Thymus (tissue), 11 donors: Measurements from ENCODE around the gene BST1. TPM values are rescaled to one million over a fixed set of nuclear protein-coding genes. Genes with fewer than 3 reads are reported as not detected.
"Not testable (repeated sequence)": the region's sequence is repeated elsewhere in the genome, so short reads cannot be mapped to it uniquely, and the experiment has no call there.

Experiments
- DNase-seq, 9 donors: peaks; one replicate each; pipeline ENCODE4 v3.0.0-alpha.2; 2013; ENCODE audit warnings: low spot score in 9 of 9, low read depth in 6 of 9, missing footprints in 1 of 9
- H3K27ac ChIP-seq, 2 donors: one replicate each; pipeline ENCODE4 v1.5.1; 2013; ENCODE audit warnings: control low read depth in 1 of 2, low read depth in 1 of 2, low read length in 1 of 2, mild to moderate bottlenecking in 1 of 2, moderate library complexity in 1 of 2
- H3K27me3 ChIP-seq, 2 donors: one replicate each; pipeline ENCODE4 v1.5.1; 2013; ENCODE audit warnings: low read length in 1 of 2; ENCODE audit not compliant: control insufficient read depth in 2 of 2, insufficient read depth in 1 of 2
- H3K36me3 ChIP-seq, 2 donors: one replicate each; pipeline ENCODE4 v1.5.1; 2013; ENCODE audit warnings: low read length in 1 of 2, mild to moderate bottlenecking in 1 of 2, moderate library complexity in 1 of 2; ENCODE audit not compliant: control insufficient read depth in 2 of 2, insufficient read depth in 2 of 2
- H3K4me1 ChIP-seq, 2 donors: one replicate each; pipeline ENCODE4 v1.5.1; 2013; ENCODE audit warnings: low read length in 2 of 2; ENCODE audit not compliant: control insufficient read depth in 2 of 2, insufficient read depth in 2 of 2
- H3K4me3 ChIP-seq, 2 donors: one replicate each; pipeline ENCODE4 v1.5.1; 2013; ENCODE audit warnings: low read length in 2 of 2, control low read depth in 1 of 2, mild to moderate bottlenecking in 1 of 2
- H3K9me3 ChIP-seq, 2 donors: one replicate each; pipeline ENCODE4 v1.5.1; 2013; ENCODE audit warnings: low read length in 1 of 2, mild to moderate bottlenecking in 1 of 2; ENCODE audit not compliant: control insufficient read depth in 2 of 2, insufficient read depth in 1 of 2
- WGBS: extraction: QIAGEN DNeasy Blood & Tissue Kit; methylation state at CpG from one replicate; pipeline ENCODE4 v1.1.7; 2013; 5-methylcytosine and 5-hydroxymethylcytosine counted together
- polyA plus RNA-seq: library from polyadenylated mRNA; stranded (reverse); fragments of 200-250 nt; gene quantifications from one replicate; pipeline ENCODE4 v1.2.3, GENCODE V29; 2013
- total RNA-seq: library from RNA; stranded (reverse); fragments of 120-200 nt; gene quantifications from one replicate; pipeline ENCODE4 v1.2.4, GENCODE V29; 2013
- donor health status: healthy.

The BST1 gene
- total and polyA plus RNA-seq, 2 donors: 2.9 to 4.1 TPM

GRCh38 chr4:15758294-15758693 is 55.4 kb downstream of the BST1 start:
- Histone ChIP-seq H3K9me3 (no peaks in the 10 kb centered on the region), H3K36me3 (no peaks in the 10 kb centered on the region), H3K4me3 (no peak overlapping the region), H3K4me1 (peaks cover 22 to 40% of the 10 kb centered on the region in 2 donors), H3K27ac (no peak overlapping the region), H3K27me3 (no peaks in the 10 kb centered on the region)
- WGBS: 99% methylated on average over 4 of the region's 4 CpGs
- DNase-seq: no peak

GRCh38 chr4:15762460-15762859 is 59.6 kb downstream of the BST1 start:
- H3K27ac ChIP-seq, DNase-seq, H3K4me3 ChIP-seq, H3K9me3 ChIP-seq, H3K27me3 ChIP-seq, H3K36me3 ChIP-seq: not testable (repeated sequence)
- peaks cover 25 to 41% of the 10 kb centered on the region in 2 donors for H3K4me1 ChIP-seq

- H3K27ac ChIP-seq: peak overlapping the region; percentile 94 to 100
- 6% methylated on average over 6 of the region's 6 CpGs for WGBS
Observed at GRCh38 chr4:15765391-15765790, 62.5 kb downstream of the BST1 start.

DNA sequence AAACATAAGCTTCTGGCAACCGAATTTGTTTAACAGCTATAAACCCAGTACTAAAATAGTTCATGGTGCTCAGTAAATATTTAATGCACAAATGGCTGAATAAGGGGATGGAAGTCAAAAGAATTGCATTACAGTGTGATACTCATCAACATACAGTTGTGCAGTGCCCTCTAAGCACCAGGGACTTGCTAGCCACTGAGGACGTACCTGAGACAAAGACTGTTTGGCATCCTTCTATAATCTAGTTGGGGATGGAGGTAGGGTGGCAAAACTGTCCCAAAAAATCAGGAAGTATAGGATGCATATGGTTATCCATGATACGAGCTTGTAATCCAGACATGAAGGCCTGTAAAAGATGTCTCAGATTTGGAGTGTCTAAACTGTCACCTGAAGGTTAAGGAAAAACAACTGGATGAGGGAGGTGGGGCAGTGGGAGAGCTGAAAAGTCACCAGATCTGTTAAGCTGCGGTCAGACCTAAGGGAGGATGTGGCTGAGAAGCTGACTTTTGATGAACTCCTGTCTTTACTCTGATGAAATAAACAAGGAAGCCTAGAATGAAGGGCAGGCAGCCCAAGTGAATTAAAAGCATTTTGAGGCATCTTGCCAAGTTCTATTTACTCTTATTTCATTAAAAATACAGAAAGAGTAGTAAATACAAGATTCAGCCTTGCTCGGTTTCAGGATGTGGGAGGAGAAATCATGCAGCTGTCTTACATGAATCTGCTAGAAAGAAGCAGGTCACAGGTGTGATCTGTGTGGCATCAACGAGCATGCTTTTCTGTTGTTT is 63.2 kb downstream of the BST1 start:
- Histone ChIP-seq H3K4me1 (peaks cover 37 to 64% of the 10 kb centered on the region in 2 donors), H3K9me3 (no peaks in the 10 kb centered on the region), H3K27ac (peak overlapping the region; percentile 94 to 100), H3K36me3 (no peaks in the 10 kb centered on the region), H3K27me3 (no peaks in the 10 kb centered on the region), H3K4me3 (no peak overlapping the region)
- peak; percentile 71 to 94 (median 85) for DNase-seq
- WGBS: 4% methylated on average over 6 of the region's 6 CpGs

More at GRCh38 chr4:15765391-15765790, 62.5 kb downstream of the BST1 start:
- Histone ChIP-seq H3K4me1 (peaks cover 33 to 64% of the 10 kb centered on the region in 2 donors), H3K9me3 (no peaks in the 10 kb centered on the region), H3K27me3 (no peaks in the 10 kb centered on the region), H3K36me3 (no peaks in the 10 kb centered on the region), H3K4me3 (no peak overlapping the region)
- DNase-seq: peak in 8 of 9 donors; percentile 50 to 83 (median 64)

DNA sequence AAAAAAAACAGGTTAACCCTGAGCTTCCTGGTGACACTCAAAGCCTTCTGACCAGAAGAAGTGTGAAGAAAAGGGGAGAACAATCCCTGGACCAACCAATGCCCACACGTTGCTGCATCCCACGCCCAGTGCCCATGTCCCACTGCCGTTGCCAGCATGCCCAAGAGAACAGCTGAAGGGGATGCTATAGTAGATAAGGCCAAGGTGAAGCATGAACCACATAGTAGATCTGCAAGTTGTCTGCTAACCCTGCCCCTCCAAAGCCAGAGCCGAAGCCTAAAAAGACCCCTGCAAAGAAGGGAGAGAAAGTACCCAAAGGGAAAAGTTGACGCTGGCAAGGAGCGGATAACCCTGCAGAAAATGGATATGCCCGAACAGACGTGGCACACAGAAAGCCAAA is 64.0 kb downstream of the BST1 start:
- H3K4me3 ChIP-seq: peak overlapping the region in 1 of 2 donors; percentile 18
- peaks cover 42 to 69% of the 10 kb centered on the region in 2 donors for H3K4me1 ChIP-seq
- no peaks in the 10 kb centered on the region for H3K36me3 ChIP-seq
- no peaks in the 10 kb centered on the region for H3K27me3 ChIP-seq
- WGBS: 58% methylated on average over 8 of the region's 8 CpGs
- H3K9me3 ChIP-seq: no peaks in the 10 kb centered on the region
- peak overlapping the region; percentile 94 to 100 for H3K27ac ChIP-seq
- DNase-seq: peak in 1 of 9 donors; percentile 38

GRCh38 chr4:15769202-15769601 is 66.3 kb downstream of the BST1 start:
- Histone ChIP-seq H3K27me3 (no peaks in the 10 kb centered on the region), H3K9me3 (no peaks in the 10 kb centered on the region), H3K4me1 (peaks cover 51 to 85% of the 10 kb centered on the region in 2 donors), H3K36me3 (no peaks in the 10 kb centered on the region), H3K27ac (peak overlapping the region in 1 of 2 donors; percentile 45), H3K4me3 (no peak overlapping the region)
- WGBS: 75% methylated on average over 2 of the region's 2 CpGs
- no peak for DNase-seq

DNA sequence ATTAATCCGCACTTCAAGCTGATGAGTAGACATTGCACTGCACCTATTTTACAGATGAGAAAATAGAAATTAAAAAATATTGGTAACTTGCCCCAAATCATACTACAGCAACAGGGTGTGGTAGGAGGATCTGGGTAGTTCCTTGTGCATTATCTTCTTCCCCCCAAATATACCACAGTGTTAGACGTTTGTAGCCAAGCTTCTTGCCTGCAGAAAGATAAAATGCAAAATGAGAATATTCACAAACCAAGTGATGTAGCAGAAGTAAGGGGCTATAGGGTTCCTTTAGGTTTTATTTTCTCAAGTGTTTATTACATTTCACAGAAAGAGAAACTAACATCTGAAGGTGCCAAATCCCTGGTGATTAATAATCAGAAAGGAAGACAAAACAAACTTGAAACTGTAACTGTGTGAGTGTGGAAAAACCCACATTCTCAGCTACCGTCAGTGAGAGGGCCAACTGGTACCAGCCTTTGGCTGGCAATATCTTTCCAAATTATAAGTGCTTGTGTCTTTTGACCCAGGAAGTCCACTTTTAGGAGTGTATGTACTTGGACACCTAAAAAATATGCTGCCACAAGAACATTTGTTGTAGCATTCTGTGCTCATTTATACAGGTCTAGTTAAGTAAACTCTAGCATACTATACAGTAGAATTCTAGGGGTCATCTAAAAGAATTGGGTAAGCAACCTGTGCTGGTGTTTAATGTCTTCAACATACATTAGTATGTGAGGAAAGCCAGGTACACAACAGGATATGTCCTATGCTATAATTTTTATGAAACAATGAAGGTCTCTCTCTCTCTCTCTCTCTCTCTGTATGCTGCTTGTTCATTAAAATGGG is 68.6 kb downstream of the BST1 start:
- Histone ChIP-seq H3K27ac (peak overlapping the region in 1 of 2 donors; percentile 58), H3K27me3 (no peaks in the 10 kb centered on the region), H3K9me3 (no peaks in the 10 kb centered on the region), H3K4me3 (no peak overlapping the region), H3K4me1 (peaks cover 37 to 64% of the 10 kb centered on the region in 2 donors), H3K36me3 (no peaks in the 10 kb centered on the region)
- WGBS: 46% methylated on average over 3 of the region's 3 CpGs
- peak in 1 of 9 donors; percentile 54 for DNase-seq

DNA sequence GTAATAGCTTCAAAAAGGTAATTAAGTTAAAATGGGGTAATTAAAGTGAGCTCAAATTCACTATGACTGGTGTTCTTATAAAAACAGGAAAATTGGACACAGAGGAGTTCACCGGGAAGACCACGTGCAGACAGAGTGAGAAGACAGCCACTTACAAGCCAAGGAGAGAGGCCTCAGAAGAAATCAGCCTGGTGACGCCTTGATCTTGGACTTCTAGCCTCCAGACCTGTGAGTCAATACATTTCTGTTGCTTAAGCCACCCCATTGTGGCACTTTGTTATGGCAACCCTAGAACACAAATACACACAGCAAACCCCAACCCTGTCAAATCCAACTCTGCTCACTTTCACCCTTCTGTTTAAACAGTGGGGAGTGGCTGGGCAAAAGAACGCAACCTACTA is 71.2 kb downstream of the BST1 start:
- H3K4me3 ChIP-seq: no peak overlapping the region
- DNase-seq: no peak
- no peaks in the 10 kb centered on the region for H3K27me3 ChIP-seq
- no peaks in the 10 kb centered on the region for H3K36me3 ChIP-seq
- peaks cover 33 to 56% of the 10 kb centered on the region in 2 donors for H3K4me1 ChIP-seq
- WGBS: 98% methylated on average over 4 of the region's 4 CpGs
- no peak overlapping the region for H3K27ac ChIP-seq
- H3K9me3 ChIP-seq: no peaks in the 10 kb centered on the region
